KMS-11 (cell line): ENCODE results near the gene NUP214.

Source experiments
- H2AFZ ChIP-seq: fragments of 200-600 bp; sonication (generic); 2 replicates; pipeline ENCODE4 v1.6.1; 2016; ENCODE audit warnings: antibody characterized with exemption, mixed run types, low read depth
- H3K27ac ChIP-seq: fragments of 200-600 bp; sonication (generic); 2 replicates; pipeline ENCODE4 v1.6.1; 2016; ENCODE audit warnings: mild to moderate bottlenecking, mixed run types
- H3K27me3 ChIP-seq: fragments of 200-600 bp; sonication (generic); 2 replicates; pipeline ENCODE4 v1.6.1; 2017; ENCODE audit warnings: mild to moderate bottlenecking, low read depth, mixed run types, moderate library complexity; ENCODE audit not compliant: insufficient read depth
- H3K36me3 ChIP-seq: fragments of 200-600 bp; sonication (generic); 2 replicates; pipeline ENCODE4 v1.6.1; 2017; ENCODE audit warnings: mild to moderate bottlenecking, mixed run types; ENCODE audit not compliant: insufficient read depth
- H3K4me1 ChIP-seq: fragments of 200-600 bp; sonication (generic); 2 replicates; pipeline ENCODE4 v1.6.1; 2016; ENCODE audit warnings: mild to moderate bottlenecking, low read depth, mixed run types; ENCODE audit not compliant: poor library complexity, severe bottlenecking
- H3K4me2 ChIP-seq: fragments of 200-600 bp; sonication (generic); 2 replicates; pipeline ENCODE4 v1.7.0; 2016; ENCODE audit warnings: mild to moderate bottlenecking, mixed run types
- H3K4me3 ChIP-seq: fragments of 200-600 bp; sonication (generic); IDR thresholded peaks from 2 replicates; pipeline ENCODE4 v1.6.1; 2017; ENCODE audit warnings: low read depth, low read length, mixed read lengths; ENCODE audit not compliant: insufficient read depth
- H3K79me2 ChIP-seq: fragments of 200-600 bp; sonication (generic); 2 replicates; pipeline ENCODE4 v1.6.1; 2016; ENCODE audit warnings: low read depth, mixed run types; ENCODE audit not compliant: insufficient read depth
- H3K9ac ChIP-seq: fragments of 200-600 bp; sonication (generic); 2 replicates; pipeline ENCODE4 v1.6.1; 2016; ENCODE audit warnings: mild to moderate bottlenecking, mixed run types
- H4K20me1 ChIP-seq: fragments of 200-600 bp; sonication (generic); 2 replicates; pipeline ENCODE4 v1.6.1; 2016; ENCODE audit warnings: mild to moderate bottlenecking, mixed run types; ENCODE audit not compliant: insufficient read depth
- TF ChIP-seq, protein P1 (sequence below): fragments of 200-600 bp; sonication (generic); conservative IDR thresholded peaks from 2 replicates; pipeline ENCODE4 v1.6.1; 2017; ENCODE audit warnings: low read depth, mild to moderate bottlenecking, antibody characterized with exemption, low read length, moderate library complexity, mixed read lengths

Gene NUP214

DNA sequence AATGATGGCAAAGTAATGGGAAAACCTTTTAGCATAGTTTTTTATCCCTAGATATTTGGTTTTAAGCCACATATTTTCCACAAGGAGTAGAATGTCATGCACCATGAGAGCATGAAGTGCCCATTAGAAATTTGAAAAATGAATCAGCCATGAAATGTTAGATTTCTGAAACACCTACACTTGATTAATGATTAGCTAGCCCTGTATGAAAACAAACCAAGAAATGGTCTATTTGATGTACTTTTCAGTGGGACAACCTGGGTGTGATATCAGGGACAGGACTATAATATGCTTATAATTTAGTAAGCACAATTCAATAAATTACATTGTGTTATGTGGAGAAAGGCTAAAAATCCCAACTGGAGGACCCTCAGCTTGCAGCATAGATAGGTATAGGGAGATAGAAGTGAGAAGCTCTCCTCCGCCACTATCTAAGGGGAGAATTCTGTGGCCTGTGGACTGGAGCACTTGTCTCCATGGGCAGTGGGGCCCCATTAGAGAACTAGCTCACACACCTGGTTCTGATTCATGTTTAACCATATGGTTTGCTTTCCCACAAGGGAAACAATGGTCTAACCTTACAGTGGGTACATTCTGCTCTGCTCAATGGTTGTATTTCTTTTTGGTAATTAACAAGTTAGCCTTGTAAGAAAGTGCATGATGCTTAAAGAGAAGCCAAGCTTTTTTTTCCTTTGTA, 35.2 kb downstream of the NUP214 start:
- Histone ChIP-seq H3K36me3 (no peaks in the 10 kb centered on the region; the same call in 1 of the 2 replicates), H3K4me1 (peaks cover 52% of the 10 kb centered on the region), H4K20me1 (no peaks in the 10 kb centered on the region), H3K4me3 (no peak overlapping the region), H3K27me3 (no peaks in the 10 kb centered on the region; the same call in 1 of the 2 replicates), H2AFZ (no peak overlapping the region), H3K9ac (no peak overlapping the region), H3K79me2 (peaks cover 23% of the 10 kb centered on the region; the same call in 1 of the 2 replicates), H3K4me2 (peak overlapping the region; percentile 43), H3K27ac (no peak overlapping the region; the same call in 1 of the 2 replicates)
- TF ChIP-seq, protein P1, sequence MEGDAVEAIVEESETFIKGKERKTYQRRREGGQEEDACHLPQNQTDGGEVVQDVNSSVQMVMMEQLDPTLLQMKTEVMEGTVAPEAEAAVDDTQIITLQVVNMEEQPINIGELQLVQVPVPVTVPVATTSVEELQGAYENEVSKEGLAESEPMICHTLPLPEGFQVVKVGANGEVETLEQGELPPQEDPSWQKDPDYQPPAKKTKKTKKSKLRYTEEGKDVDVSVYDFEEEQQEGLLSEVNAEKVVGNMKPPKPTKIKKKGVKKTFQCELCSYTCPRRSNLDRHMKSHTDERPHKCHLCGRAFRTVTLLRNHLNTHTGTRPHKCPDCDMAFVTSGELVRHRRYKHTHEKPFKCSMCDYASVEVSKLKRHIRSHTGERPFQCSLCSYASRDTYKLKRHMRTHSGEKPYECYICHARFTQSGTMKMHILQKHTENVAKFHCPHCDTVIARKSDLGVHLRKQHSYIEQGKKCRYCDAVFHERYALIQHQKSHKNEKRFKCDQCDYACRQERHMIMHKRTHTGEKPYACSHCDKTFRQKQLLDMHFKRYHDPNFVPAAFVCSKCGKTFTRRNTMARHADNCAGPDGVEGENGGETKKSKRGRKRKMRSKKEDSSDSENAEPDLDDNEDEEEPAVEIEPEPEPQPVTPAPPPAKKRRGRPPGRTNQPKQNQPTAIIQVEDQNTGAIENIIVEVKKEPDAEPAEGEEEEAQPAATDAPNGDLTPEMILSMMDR = no peak

DNA sequence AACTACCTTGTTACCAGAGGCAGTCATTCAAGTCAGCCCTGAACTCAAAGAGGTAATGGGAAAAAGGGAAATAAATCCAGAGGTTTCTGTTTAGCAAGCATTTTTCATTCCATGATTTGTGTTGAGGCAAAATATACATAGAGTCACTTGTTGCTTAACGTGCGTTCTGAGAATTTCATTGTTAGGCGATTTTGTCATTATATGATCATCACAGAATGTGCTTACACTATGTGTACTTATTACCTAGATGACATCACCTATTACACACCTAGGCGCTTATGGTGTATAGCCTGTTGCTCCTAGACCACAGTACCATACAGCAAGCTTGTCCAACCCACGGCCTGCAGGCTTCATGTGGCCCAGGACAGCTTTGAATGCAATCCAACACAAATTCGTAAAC, 36.2 kb downstream of the NUP214 start:
- no peaks in the 10 kb centered on the region; the same call in 1 of the 2 replicates for H3K27me3 ChIP-seq
- no peaks in the 10 kb centered on the region; the same call in 1 of the 2 replicates for H3K36me3 ChIP-seq
- H3K79me2 ChIP-seq = peaks cover 18% of the 10 kb centered on the region; the same call in 1 of the 2 replicates
- H3K4me3 ChIP-seq = no peak overlapping the region
- H3K27ac ChIP-seq = no peak overlapping the region
- H4K20me1 ChIP-seq = no peaks in the 10 kb centered on the region
- H3K9ac ChIP-seq = no peak overlapping the region
- H3K4me2 ChIP-seq = peak overlapping the region; percentile 43; the same call in 1 of the 2 replicates
- no peak overlapping the region for H2AFZ ChIP-seq
- TF ChIP-seq, protein P1 = no peak
- peaks cover 49% of the 10 kb centered on the region for H3K4me1 ChIP-seq

DNA sequence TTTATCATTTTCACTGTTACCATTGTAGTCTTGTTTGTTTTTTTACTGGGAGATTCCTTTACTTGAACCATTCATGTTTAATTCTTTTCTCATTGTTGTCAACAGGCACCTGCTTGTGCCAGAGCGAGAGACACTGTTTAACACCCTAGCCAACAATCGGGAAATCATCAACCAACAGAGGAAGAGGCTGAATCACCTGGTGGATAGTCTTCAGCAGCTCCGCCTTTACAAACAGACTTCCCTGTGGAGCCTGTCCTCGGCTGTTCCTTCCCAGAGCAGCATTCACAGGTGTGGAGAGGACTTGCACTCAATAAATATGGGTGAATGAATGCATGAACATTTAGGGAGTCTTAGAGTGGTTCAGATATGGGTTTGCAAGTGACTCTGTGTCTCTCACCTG, 37.5 kb downstream of the NUP214 start:
- Histone ChIP-seq H3K4me3 (no peak overlapping the region), H3K4me1 (peaks cover 52% of the 10 kb centered on the region), H3K4me2 (no peak overlapping the region), H4K20me1 (no peaks in the 10 kb centered on the region), H3K79me2 (peaks cover 16% of the 10 kb centered on the region; the same call in 1 of the 2 replicates), H3K27ac (no peak overlapping the region), H3K27me3 (no peaks in the 10 kb centered on the region; the same call in 1 of the 2 replicates), H3K9ac (no peak overlapping the region), H3K36me3 (no peaks in the 10 kb centered on the region; the same call in 1 of the 2 replicates), H2AFZ (no peak overlapping the region)
- TF ChIP-seq, protein P1 = no peak

DNA sequence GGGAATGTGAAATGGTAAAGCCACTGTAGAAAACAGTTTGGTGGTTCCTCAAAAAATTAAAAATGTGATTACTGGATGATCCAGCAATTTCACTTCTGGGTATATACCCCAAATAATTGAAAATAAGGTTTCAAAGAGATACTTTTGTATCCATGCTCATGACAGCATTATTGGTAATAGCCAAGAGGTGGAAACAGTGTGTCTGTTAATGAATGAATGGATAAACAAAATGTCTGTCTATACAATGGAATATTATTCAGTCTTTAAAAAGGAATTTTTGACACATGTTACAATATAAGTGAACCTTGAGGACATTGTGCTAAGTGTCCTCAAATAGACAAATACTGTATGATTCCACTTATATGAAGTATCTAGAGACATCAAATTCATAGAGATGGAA, 40.1 kb downstream of the NUP214 start:
- H3K27ac ChIP-seq = no peak overlapping the region
- no peak overlapping the region for H3K9ac ChIP-seq
- H3K36me3 ChIP-seq = no peaks in the 10 kb centered on the region; the same call in 1 of the 2 replicates
- H4K20me1 ChIP-seq = no peaks in the 10 kb centered on the region
- H3K27me3 ChIP-seq = no peaks in the 10 kb centered on the region; the same call in 1 of the 2 replicates
- TF ChIP-seq, protein P1 = no peak
- H3K4me1 ChIP-seq = peaks cover 54% of the 10 kb centered on the region
- peaks cover 16% of the 10 kb centered on the region; the same call in 1 of the 2 replicates for H3K79me2 ChIP-seq
- H3K4me2 ChIP-seq = no peak overlapping the region
- H2AFZ ChIP-seq = no peak overlapping the region
- no peak overlapping the region for H3K4me3 ChIP-seq
